Cardiac muscle cell (in vitro differentiated cells and primary cell): ENCODE measurements around the gene MBIP. TPM values are rescaled to one million over a fixed set of nuclear protein-coding genes. Genes with fewer than 3 reads are reported as not detected.
A peak's percentile ranks its signal among the peaks of the same experiment; 100 is the strongest.

Experiments used
- DNase-seq, 2 donors: peaks; one replicate each; pipeline versions ENCODE4 v3.0.0 to v3.0.0-alpha.2; 2010 to 2017; ENCODE audit warnings: low read depth in 1 of 2, low spot score in 1 of 2
- H3K27ac ChIP-seq: fragments of 200-600 bp; sonication (generic); 2 replicates; pipeline ENCODE4 v1.5.1; 2016
- H3K27me3 ChIP-seq: fragments of 200-600 bp; sonication (generic); 2 replicates; pipeline ENCODE4 v1.6.0; 2016; ENCODE audit warnings: control low read depth
- H3K36me3 ChIP-seq: fragments of 200-600 bp; sonication (generic); 2 replicates; pipeline ENCODE4 v1.5.1; 2016; ENCODE audit warnings: control low read depth
- H3K4me1 ChIP-seq: fragments of 200-600 bp; sonication (generic); 2 replicates; pipeline ENCODE4 v1.8.1; 2017; ENCODE audit warnings: low read depth, mild to moderate bottlenecking, mixed run types
- H3K4me3 ChIP-seq: fragments of 200-600 bp; sonication (generic); 2 replicates; pipeline ENCODE4 v1.5.1; 2016; ENCODE audit warnings: mild to moderate bottlenecking
- H3K9me3 ChIP-seq: fragments of 200-600 bp; sonication (generic); 2 replicates; pipeline ENCODE4 v1.5.1; 2017; ENCODE audit warnings: low read depth, mild to moderate bottlenecking, control low read depth
- CTCF ChIP-seq: IDR thresholded peaks from 2 replicates; pipeline ENCODE4 v1.5.1; 2012; ENCODE audit warnings: low read depth, mild to moderate bottlenecking, low read length
- polyA plus RNA-seq: library from polyadenylated mRNA; unstranded; fragments of >200 nt; fragmentation: Nextera tagmentation; extraction: Ambion mirVana; gene quantifications from 2 replicates; pipeline ENCODE4 v1.2.1, GENCODE V29; 2016
- total RNA-seq: library from RNA; depleted of rRNA; stranded (reverse); fragments of >200 nt; gene quantifications from 2 replicates; pipeline ENCODE4 v1.2.3, GENCODE V29; 2016

The MBIP gene
- total and polyA plus RNA-seq, 2 experiments from 2014 or later, result 12.6 to 30.9 TPM

- Histone ChIP-seq H3K4me3 (no peak overlapping the region), H3K4me1 (peaks cover 10% of the 10 kb centered on the region), H3K27ac (no peak overlapping the region), H3K36me3 (no peaks in the 10 kb centered on the region), H3K9me3 (no peaks in the 10 kb centered on the region), H3K27me3 (no peaks in the 10 kb centered on the region)
- DNase-seq, result no peak
- TF ChIP-seq CTCF, result no peak
Measured at GRCh38 chr14:36264107-36264506, 56.3 kb downstream of the MBIP start.

GRCh38 chr14:36260970-36261640 is 59.3 kb downstream of the MBIP start:
- no peaks in the 10 kb centered on the region for H3K27me3 ChIP-seq
- no peak overlapping the region for H3K27ac ChIP-seq
- H3K9me3 ChIP-seq, result no peaks in the 10 kb centered on the region
- no peak for DNase-seq
- no peak overlapping the region for H3K4me3 ChIP-seq
- TF ChIP-seq CTCF, result no peak
- H3K36me3 ChIP-seq, result no peaks in the 10 kb centered on the region
- H3K4me1 ChIP-seq, result peaks cover 5% of the 10 kb centered on the region

GRCh38 chr14:36258241-36258640 is 62.2 kb downstream of the MBIP start:
- TF ChIP-seq CTCF, result no peak
- no peak for DNase-seq
- no peak overlapping the region for H3K27ac ChIP-seq

GRCh38 chr14:36256126-36256801 is 64.2 kb downstream of the MBIP start:
- Histone ChIP-seq H3K36me3 (no peaks in the 10 kb centered on the region), H3K4me1 (peaks cover 5% of the 10 kb centered on the region), H3K4me3 (no peak overlapping the region), H3K27me3 (no peaks in the 10 kb centered on the region), H3K27ac (no peak overlapping the region), H3K9me3 (no peaks in the 10 kb centered on the region)
- DNase-seq, result peak in 1 of 2 donors; percentile 29
- no peak for TF ChIP-seq CTCF

More at GRCh38 chr14:36258241-36258640, 62.2 kb downstream of the MBIP start:
- Histone ChIP-seq H3K4me3 (no peak overlapping the region), H3K27me3 (no peaks in the 10 kb centered on the region), H3K9me3 (no peaks in the 10 kb centered on the region), H3K4me1 (peaks cover 5% of the 10 kb centered on the region), H3K36me3 (no peaks in the 10 kb centered on the region)

GRCh38 chr14:36254020-36254624 is 66.3 kb downstream of the MBIP start:
- TF ChIP-seq CTCF, result peak; percentile 14
- DNase-seq, result peak in 1 of 2 donors; percentile 4

More at GRCh38 chr14:36254020-36254624, 66.3 kb downstream of the MBIP start:
- no peaks in the 10 kb centered on the region for H3K36me3 ChIP-seq
- no peaks in the 10 kb centered on the region for H3K27me3 ChIP-seq
- no peaks in the 10 kb centered on the region for H3K9me3 ChIP-seq
- H3K27ac ChIP-seq, result no peak overlapping the region
- H3K4me1 ChIP-seq, result peaks cover 5% of the 10 kb centered on the region
- H3K4me3 ChIP-seq, result no peak overlapping the region

Other genes with a start within 250 kb of the MBIP start
- not detected in 2 replicates for gene PTCSC3, start 143.9 kb downstream of the MBIP start, total RNA-seq
- not detected in 2 replicates for gene PTCSC3, start 143.9 kb downstream of the MBIP start, polyA plus RNA-seq
- gene NKX2-1, start 199.6 kb upstream of the MBIP start, total RNA-seq, result not detected in 2 replicates
- 0.11 TPM in 1 of 2 replicates, not detected in the other for gene NKX2-1, start 199.6 kb upstream of the MBIP start, polyA plus RNA-seq